Lower lobe of right lung (tissue), 2 donors: ENCODE results near the gene NECTIN2. TPM values are rescaled to one million over a fixed set of nuclear protein-coding genes. Genes with fewer than 3 reads are reported as not detected.
A peak's percentile ranks its signal among the peaks of the same experiment; 100 is the strongest.
"Not testable (repeated sequence)": the region's sequence is repeated elsewhere in the genome, so short reads cannot be mapped to it uniquely, and the experiment has no call there.

ENCODE experiments used
- ATAC-seq, 2 donors: fragments of 200-7000 bp; cut with Tn5 transposase; one replicate each; pipeline ENCODE4 v1.9.1; 2020 to 2022; ENCODE audit warnings: mild to moderate bottlenecking in 2 of 2, moderate library complexity in 2 of 2
- DNase-seq: peaks from one replicate; pipeline ENCODE4 v3.0.0-alpha.2; 2020
- H3K27ac ChIP-seq: fragments of 200-600 bp; one replicate; pipeline ENCODE4 v1.8.0; 2022
- H3K27me3 ChIP-seq: fragments of 200-600 bp; one replicate; pipeline ENCODE4 v1.8.0; 2022; ENCODE audit warnings: low read depth
- H3K36me3 ChIP-seq: fragments of 200-600 bp; one replicate; pipeline ENCODE4 v1.8.0; 2022; ENCODE audit warnings: mild to moderate bottlenecking
- H3K4me1 ChIP-seq: fragments of 200-600 bp; one replicate; pipeline ENCODE4 v1.8.0; 2022
- H3K4me3 ChIP-seq: fragments of 200-600 bp; one replicate; pipeline ENCODE4 v1.8.0; 2022; ENCODE audit warnings: mild to moderate bottlenecking
- H3K9me3 ChIP-seq: fragments of 200-600 bp; one replicate; pipeline ENCODE4 v1.8.0; 2022
- intact Hi-C: fragments of 100-400 bp; cut with DNase I; formaldehyde crosslinking; loops from one replicate; pipeline ENCODE4 v1.11.0; 2022
- total RNA-seq: library from RNA; stranded (reverse); fragmentation: NEBNext Ultra II Directional; extraction: Animal tissue kit (Norgen Biotek cat#: 25700); gene quantifications from one replicate; pipeline ENCODE4 v1.2.1, GENCODE V29; 2021
- TF ChIP-seq, protein P1 (sequence below): fragments of 200-600 bp; IDR thresholded peaks from one replicate; pipeline ENCODE4 v1.8.0; 2022; ENCODE audit warnings: antibody characterized with exemption, mild to moderate bottlenecking
- donor health status: DM: no; HTN: yes; CAD: no; lungs with severe emphysema.

NECTIN2 gene
- total RNA-seq, 1 donor from 2014 or later, result 75.1 TPM

GRCh38 chr19:44884566-44884965 is 38.5 kb downstream of the NECTIN2 start:
- Histone ChIP-seq H3K9me3 (no peaks in the 10 kb centered on the region), H3K4me1 (peaks cover 2% of the 10 kb centered on the region), H3K4me3 (no peak overlapping the region), H3K27me3 (no peaks in the 10 kb centered on the region), H3K36me3 (peaks cover 49% of the 10 kb centered on the region), H3K27ac (no peak overlapping the region)
- DNase-seq (no peak), ATAC-seq (no peak)
- TF ChIP-seq, protein P1, sequence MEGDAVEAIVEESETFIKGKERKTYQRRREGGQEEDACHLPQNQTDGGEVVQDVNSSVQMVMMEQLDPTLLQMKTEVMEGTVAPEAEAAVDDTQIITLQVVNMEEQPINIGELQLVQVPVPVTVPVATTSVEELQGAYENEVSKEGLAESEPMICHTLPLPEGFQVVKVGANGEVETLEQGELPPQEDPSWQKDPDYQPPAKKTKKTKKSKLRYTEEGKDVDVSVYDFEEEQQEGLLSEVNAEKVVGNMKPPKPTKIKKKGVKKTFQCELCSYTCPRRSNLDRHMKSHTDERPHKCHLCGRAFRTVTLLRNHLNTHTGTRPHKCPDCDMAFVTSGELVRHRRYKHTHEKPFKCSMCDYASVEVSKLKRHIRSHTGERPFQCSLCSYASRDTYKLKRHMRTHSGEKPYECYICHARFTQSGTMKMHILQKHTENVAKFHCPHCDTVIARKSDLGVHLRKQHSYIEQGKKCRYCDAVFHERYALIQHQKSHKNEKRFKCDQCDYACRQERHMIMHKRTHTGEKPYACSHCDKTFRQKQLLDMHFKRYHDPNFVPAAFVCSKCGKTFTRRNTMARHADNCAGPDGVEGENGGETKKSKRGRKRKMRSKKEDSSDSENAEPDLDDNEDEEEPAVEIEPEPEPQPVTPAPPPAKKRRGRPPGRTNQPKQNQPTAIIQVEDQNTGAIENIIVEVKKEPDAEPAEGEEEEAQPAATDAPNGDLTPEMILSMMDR, result no peak
- intact Hi-C loops, result no loop called here

GRCh38 chr19:44886141-44886540 is 40.0 kb downstream of the NECTIN2 start:
- intact Hi-C loops, result no loop called here
- TF ChIP-seq, protein P1, result no peak
- H3K27ac ChIP-seq, result no peak overlapping the region
- DNase-seq (no peak), ATAC-seq (no peak)
- H3K27me3 ChIP-seq, result no peaks in the 10 kb centered on the region
- no peak overlapping the region for H3K4me3 ChIP-seq
- H3K9me3 ChIP-seq, result no peaks in the 10 kb centered on the region
- peaks cover 44% of the 10 kb centered on the region for H3K36me3 ChIP-seq
- H3K4me1 ChIP-seq, result peaks cover 8% of the 10 kb centered on the region

- Histone ChIP-seq H3K27ac (no peak overlapping the region), H3K27me3 (no peaks in the 10 kb centered on the region), H3K4me1 (peaks cover 20% of the 10 kb centered on the region), H3K9me3 (no peaks in the 10 kb centered on the region), H3K4me3 (no peak overlapping the region), H3K36me3 (peaks cover 45% of the 10 kb centered on the region)
- TF ChIP-seq, protein P1, result no peak
- intact Hi-C loops, result no loop called here
- DNase-seq (no peak), ATAC-seq (no peak)
Observed at GRCh38 chr19:44887648-44888047, 41.6 kb downstream of the NECTIN2 start.

DNA sequence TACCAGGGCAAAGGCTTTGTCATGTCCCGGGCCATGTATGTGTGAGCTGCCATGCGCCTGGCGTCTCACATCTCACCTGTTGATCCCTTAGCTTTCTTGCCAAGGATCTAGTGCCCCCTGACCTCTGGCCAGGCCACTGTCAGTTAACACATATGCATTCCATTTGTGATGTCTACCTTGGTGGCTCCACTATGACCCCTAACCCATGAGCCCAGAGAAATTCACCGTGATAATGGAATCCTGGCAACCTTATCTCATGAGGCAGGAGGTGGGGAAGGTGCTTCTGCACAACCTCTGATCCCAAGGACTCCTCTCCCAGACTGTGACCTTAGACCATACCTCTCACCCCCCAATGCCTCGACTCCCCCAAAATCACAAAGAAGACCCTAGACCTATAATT is 42.2 kb downstream of the NECTIN2 start:
- H3K27me3 ChIP-seq, DNase-seq, H3K27ac ChIP-seq, H3K4me3 ChIP-seq, intact Hi-C loops, ATAC-seq, H3K9me3 ChIP-seq: not testable (repeated sequence)
- peaks cover 45% of the 10 kb centered on the region for H3K36me3 ChIP-seq
- peaks cover 27% of the 10 kb centered on the region for H3K4me1 ChIP-seq

DNA sequence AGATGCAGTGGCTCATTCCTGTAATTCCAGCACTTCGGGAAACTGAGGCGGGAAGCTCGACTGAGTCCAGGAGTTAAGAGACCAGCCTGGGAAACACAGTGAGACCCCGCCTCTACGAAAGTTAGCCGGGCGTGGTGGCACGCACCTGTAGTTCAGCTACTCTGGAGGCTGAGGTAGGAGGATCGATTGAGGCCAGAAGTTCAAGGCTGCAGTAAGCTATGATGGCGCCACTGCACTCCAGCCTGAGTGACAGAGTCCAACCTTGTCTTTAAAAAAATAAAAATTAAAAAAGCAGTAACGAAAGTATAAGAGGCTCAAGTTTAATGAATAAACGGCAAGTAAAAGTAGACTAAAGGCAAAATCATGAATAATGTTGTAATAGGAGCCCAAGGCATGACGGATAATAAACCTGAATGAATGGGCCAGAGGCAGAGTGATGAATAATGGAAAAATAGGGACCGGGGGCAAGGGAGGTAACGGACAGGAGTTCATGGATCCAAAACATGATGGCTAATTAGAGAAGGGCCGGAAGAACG is 43.8 kb downstream of the NECTIN2 start:
- H3K27me3 ChIP-seq, result no peaks in the 10 kb centered on the region
- TF ChIP-seq, protein P1, result no peak
- H3K4me1 ChIP-seq, result peaks cover 27% of the 10 kb centered on the region
- H3K9me3 ChIP-seq, result no peaks in the 10 kb centered on the region
- H3K4me3 ChIP-seq, result peak overlapping the region; percentile 80
- ATAC-seq (no peak), DNase-seq (no peak)
- H3K36me3 ChIP-seq, result peaks cover 54% of the 10 kb centered on the region
- intact Hi-C loops, result no loop called here
- H3K27ac ChIP-seq, result peak overlapping the region; percentile 95

DNA sequence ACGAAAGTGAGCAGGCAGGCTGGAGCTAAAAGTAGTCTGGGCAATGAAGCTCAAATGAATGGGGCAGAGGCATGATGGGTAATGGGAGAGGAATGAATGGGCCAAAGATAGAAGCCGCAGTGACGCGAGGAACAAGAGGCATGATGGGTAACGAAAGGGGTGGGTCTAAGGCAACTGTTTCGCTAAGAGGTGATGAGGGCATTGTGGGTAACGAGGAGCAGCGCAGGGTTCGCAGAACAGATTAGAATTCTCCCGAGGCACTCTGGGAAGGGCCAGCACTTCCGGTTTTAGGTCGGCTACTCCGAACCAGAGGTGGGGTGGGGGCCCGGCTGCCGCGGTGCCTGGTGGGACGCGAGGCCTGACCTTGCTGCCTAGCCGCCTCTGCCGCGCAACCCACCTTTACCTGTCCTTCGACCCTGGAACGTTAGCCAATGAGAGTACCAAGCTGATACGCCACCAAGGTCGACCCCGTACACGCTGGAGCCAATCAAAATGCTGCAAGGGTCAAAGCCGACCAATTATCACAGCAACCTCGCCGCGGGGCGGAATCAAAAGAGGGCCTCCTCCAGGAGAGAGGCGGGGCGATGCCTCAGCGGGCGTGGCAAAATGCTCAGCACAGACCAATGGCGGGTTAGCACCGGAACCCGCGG is 44.4 kb downstream of the NECTIN2 start:
- no peaks in the 10 kb centered on the region for H3K9me3 ChIP-seq
- TF ChIP-seq, protein P1, result no peak
- H3K4me1 ChIP-seq, result peaks cover 27% of the 10 kb centered on the region
- ATAC-seq (peak; percentile 95 to 97), DNase-seq (no peak)
- H3K36me3 ChIP-seq, result peaks cover 57% of the 10 kb centered on the region
- no peaks in the 10 kb centered on the region for H3K27me3 ChIP-seq
- intact Hi-C loops, result no loop called here
- peak overlapping the region; percentile 80 for H3K4me3 ChIP-seq
- peak overlapping the region; percentile 95 for H3K27ac ChIP-seq
